Brain microvascular endothelial cell (primary cell): ENCODE data around the gene P2RY13.

Source experiments
- DNase-seq: peaks from one replicate; pipeline ENCODE4 v3.0.0-alpha.2; 2020
- H3K27ac ChIP-seq: fragments of 250-450 bp; sonication (Bioruptor Pico); 2 replicates; pipeline ENCODE4 v1.5.1; 2020; ENCODE audit warnings: mild to moderate bottlenecking, moderate library complexity
- H3K27me3 ChIP-seq: fragments of 250-450 bp; sonication (Bioruptor Pico); replicated peaks from 2 replicates; pipeline ENCODE4 v1.5.1; 2020; ENCODE audit warnings: mild to moderate bottlenecking
- H3K36me3 ChIP-seq: fragments of 250-450 bp; sonication (Bioruptor Pico); replicated peaks from 2 replicates; pipeline ENCODE4 v1.5.1; 2020; ENCODE audit warnings: mild to moderate bottlenecking
- H3K4me3 ChIP-seq: 2 replicates; pipeline ENCODE4 v1.5.1; 2011; ENCODE audit warnings: low read depth, mild to moderate bottlenecking, control low read depth, low read length, moderate library complexity
- in situ Hi-C: cut with HindIII; loops from 2 replicates; pipeline ENCODE4 v1.10.0; 2017; ENCODE audit warnings: low sequenced_read_pairs, low pct_ligation_motif_present
- TF ChIP-seq, protein P1 (sequence below): IDR thresholded peaks from 2 replicates; pipeline ENCODE4 v1.5.1; 2011; ENCODE audit warnings: low read depth, mild to moderate bottlenecking, moderate library complexity, low read length, control low read depth, inconsistent platforms; ENCODE audit errors: missing control alignments

Gene P2RY13

DNA sequence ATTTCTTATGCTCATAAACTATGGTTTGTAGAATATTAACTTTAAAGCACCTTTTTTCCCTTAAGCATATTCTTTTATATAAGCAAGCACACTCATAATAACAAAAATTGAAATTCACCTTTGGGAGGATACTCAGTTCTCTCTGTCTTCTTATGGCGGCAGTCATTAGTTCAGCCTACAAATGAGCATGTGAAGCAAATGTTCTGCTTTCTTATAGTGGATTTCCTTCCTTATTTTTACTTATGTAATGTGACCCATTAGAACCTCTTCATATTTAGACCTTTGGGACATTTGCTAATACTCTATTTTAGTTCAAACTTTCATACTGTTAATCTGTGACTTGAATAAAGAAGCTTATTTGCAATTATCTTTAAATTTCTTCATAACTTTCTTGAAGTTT, at the start of gene P2RY13:
TSS of gene P2RY13 (minus strand) at position 187 of the 400 bp plus-strand sequence. CDS start at position 166, 21 bp downstream.
- no peak within 1 kb of the TSS for H3K4me3 ChIP-seq
- H3K36me3 ChIP-seq, result no peaks in the 10 kb centered on the region
- DNase-seq, result no peak
- no peak within 1 kb of the TSS for H3K27ac ChIP-seq
- H3K27me3 ChIP-seq, result no peaks in the 10 kb centered on the region
- in situ Hi-C loops, result no loop called here
- TF ChIP-seq, protein P1, sequence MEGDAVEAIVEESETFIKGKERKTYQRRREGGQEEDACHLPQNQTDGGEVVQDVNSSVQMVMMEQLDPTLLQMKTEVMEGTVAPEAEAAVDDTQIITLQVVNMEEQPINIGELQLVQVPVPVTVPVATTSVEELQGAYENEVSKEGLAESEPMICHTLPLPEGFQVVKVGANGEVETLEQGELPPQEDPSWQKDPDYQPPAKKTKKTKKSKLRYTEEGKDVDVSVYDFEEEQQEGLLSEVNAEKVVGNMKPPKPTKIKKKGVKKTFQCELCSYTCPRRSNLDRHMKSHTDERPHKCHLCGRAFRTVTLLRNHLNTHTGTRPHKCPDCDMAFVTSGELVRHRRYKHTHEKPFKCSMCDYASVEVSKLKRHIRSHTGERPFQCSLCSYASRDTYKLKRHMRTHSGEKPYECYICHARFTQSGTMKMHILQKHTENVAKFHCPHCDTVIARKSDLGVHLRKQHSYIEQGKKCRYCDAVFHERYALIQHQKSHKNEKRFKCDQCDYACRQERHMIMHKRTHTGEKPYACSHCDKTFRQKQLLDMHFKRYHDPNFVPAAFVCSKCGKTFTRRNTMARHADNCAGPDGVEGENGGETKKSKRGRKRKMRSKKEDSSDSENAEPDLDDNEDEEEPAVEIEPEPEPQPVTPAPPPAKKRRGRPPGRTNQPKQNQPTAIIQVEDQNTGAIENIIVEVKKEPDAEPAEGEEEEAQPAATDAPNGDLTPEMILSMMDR, result no peak

DNA sequence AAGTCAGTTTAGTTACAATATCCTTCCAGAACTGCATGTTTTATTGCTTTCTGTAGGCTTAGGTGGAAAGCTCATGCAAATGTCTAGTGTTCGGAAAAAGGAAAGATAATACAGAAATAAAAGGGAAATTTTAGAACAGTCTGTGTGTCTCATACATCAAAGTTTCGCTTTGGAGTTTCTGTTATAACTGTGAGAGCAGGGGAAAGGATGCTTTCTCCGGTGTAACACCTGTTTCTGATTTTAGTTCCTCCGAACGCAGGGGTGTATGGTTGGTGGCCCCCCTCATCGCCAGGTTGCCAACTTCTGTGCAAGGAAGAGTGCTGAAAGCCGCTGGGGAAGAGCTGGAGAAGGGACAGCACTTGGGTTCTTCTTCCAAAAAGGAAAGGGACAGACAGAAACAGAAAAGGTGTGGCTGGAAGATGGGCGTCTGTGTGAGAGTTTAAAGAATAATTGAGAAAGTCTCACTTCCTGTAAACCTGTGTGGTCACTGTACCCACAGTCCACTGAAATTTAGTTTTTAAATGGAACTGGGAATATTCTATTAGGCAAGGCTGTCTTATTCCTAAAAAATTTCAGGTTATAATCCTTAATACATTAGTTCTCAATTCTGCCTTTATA, 48.5 kb upstream of the P2RY13 start:
- TF ChIP-seq, protein P1, result no peak
- in situ Hi-C loops, result no loop called here
- no peaks in the 10 kb centered on the region for H3K36me3 ChIP-seq

DNA sequence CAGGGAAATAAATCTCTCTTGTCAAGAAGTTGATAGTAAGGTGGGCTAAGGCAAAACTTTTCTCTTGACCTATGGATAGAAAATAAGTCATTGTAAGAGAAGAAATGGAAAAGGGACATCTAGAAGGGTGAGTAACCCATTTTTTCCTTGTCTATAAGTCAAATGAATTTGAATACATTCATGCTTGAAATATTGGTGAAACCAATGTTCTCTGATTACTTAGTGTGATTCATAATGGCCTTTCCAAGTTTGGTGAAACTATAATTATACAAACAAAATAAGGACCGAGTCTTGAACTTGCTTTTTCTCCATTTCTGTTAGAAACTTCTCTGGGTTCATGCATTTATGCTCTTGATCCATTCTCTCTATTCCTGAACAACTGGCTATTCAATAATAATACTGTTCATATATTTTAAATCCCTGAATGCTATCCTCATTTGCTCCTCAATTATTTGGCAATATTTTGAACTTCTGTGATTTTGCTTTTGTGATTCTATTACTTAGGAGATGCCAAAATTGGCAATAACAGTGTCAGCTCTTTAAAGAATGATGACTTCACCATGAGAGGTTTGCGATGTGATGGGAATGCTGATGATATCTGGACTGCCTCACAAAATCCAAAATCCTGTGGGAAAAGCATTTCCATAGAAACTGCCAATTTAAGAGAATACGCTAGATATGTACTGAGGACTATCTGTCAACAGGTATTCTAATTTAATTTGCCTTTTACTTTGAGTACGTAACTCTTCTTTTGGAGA, 42.9 kb upstream of the P2RY13 start:
- Histone ChIP-seq H3K4me3 (no peak overlapping the region), H3K27me3 (no peaks in the 10 kb centered on the region), H3K36me3 (no peaks in the 10 kb centered on the region), H3K27ac (no peak overlapping the region)
- in situ Hi-C loops, result no loop called here
- no peak for DNase-seq
- TF ChIP-seq, protein P1, result no peak

More for the DNA sequence above, 48.5 kb upstream of the P2RY13 start:
- no peak overlapping the region for H3K27ac ChIP-seq
- H3K27me3 ChIP-seq, result no peaks in the 10 kb centered on the region
- no peak for DNase-seq
- H3K4me3 ChIP-seq, result no peak overlapping the region

DNA sequence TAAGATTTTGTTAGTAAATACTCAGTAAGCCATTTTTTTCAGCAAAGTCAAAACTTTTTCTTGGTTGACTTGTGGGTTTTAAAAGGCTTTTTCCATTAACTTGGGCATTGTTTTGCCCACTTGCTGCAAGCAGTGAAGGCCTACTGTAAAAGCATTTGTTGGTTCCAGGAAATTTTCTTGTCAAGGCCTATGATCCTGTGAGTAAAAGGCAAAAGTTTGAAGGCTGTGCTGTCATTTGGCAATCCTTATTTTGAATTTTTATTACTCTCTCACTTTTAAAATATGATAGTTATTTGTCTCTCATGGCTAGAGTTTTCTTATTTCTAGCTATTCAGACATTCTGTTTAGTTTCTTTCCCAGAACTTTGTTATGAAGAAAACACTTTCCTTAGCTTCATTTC, 42.2 kb upstream of the P2RY13 start:
- no peaks in the 10 kb centered on the region for H3K27me3 ChIP-seq
- H3K36me3 ChIP-seq, result no peaks in the 10 kb centered on the region
- no peak overlapping the region for H3K27ac ChIP-seq
- DNase-seq, result no peak
- TF ChIP-seq, protein P1, result no peak
- in situ Hi-C loops, result no loop called here
- H3K4me3 ChIP-seq, result no peak overlapping the region

DNA sequence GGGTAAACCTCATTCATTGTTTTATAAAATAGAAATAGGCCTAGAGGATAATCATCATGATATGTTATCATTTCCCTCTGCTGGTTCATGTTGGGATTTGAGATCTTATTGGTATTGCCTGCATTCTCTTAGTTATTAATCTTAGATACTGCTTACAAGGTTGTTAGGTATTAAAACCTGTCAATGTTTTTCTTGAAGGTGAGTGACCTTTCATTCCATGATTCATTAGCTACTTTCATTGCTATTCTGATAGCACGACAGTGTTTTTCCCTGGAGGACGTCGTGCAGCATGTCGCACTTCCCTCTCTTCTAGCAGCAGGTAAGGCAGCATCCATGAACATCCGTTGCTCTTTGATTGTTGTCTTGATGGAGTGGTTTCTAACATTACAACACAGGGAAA, 38.1 kb upstream of the P2RY13 start:
- H3K27me3 ChIP-seq, result no peaks in the 10 kb centered on the region
- TF ChIP-seq, protein P1, result no peak
- no peak for DNase-seq
- no peak overlapping the region for H3K27ac ChIP-seq
- in situ Hi-C loops, result no loop called here
- no peaks in the 10 kb centered on the region for H3K36me3 ChIP-seq
- H3K4me3 ChIP-seq, result no peak overlapping the region

DNA sequence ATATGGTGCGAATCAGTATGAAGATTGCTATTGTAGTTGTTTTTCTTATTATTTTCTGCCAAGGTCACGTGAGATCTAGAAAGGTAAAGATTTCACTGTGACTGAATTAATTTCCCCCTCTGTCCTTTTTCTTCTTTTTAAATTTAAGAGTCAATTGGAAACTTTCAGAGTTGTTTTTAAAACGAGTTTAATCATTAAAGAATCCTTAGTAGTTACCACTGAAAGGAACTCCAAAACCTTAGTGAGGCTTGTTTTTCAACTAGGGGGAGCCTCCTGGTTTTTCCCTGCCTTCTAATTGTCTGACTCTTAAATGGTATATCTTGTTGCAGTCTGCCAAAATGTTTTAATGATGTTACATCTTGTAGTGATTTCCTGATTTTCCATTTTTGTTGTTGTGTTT, 37.6 kb upstream of the P2RY13 start:
- TF ChIP-seq, protein P1, result no peak
- Histone ChIP-seq H3K36me3 (no peaks in the 10 kb centered on the region), H3K27me3 (no peaks in the 10 kb centered on the region), H3K27ac (no peak overlapping the region), H3K4me3 (no peak overlapping the region)
- DNase-seq, result no peak
- in situ Hi-C loops, result no loop called here
